ENCODE measurements around the gene PCBP4.

The PCBP4 gene

DNA sequence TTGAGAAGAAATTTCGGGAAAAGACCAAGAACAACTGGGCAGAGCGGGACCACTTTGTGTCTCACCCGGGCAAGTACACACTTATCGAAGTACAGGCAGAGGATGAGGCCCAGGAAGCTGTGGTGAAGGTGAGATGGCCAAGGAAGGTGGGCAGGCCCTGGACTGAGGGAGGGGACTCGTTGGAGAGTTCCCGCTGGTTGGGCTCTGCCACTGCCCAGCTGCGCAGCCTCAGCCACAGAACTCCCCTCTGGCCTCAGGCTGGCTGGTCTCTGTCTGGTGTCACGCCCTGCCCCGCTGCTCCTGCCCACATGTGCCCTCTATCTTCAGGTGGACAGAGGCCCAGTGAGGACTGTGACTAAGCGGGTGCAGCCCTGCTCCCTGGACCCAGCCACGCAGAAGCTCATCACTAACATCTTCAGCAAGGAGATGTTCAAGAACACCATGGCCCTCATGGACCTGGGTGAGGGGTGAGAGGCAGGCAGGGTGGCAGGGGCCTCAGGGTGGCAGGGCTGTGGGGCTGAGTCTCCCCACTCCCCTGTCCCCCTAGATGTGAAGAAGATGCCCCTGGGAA, 22.7 kb downstream of the PCBP4 start:
- no peak overlapping the region for H3K27ac ChIP-seq

DNA sequence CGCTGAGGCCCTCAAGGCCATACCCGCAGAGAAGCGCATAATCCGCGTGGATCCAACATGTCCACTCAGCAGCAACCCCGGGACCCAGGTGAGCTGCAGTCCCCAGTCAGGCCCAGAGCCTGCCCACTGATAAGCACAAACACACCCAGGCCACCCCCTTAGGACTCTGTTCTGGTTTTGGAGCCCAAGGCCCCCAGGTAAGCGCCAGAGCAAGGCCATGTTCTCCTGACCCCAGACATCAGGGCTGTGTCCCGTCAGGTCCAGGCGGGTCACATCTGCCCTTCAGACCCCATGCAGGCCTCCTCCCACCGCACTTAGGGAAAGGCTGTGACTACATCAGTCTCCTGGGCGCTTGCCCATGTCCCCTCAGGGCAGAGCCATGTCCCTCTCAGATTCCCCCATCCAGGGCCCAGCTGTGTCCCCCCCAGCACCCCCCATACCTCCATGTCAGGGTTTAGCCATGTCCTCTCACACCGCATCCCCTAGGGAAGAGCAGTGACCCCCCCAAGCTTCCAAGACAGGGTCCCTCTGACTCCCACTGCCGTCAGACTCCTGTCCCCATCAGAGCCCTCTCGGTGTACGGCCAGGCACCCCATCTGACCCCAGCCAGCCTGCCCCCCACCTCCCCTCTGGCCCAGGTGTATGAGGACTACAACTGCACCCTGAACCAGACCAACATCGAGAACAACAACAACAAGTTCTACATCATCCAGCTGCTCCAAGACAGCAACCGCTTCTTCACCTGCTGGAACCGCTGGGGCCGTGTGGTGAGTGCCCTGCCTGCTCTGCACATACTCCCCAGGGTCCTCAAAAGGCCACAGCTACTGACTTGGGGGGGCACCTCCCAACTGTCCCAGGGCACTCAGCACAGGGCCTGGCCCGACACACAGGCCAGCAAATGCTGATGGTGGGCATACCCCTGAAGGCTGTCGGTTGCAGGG, 23.5 kb downstream of the PCBP4 start:
- TF ChIP-seq, protein P1, sequence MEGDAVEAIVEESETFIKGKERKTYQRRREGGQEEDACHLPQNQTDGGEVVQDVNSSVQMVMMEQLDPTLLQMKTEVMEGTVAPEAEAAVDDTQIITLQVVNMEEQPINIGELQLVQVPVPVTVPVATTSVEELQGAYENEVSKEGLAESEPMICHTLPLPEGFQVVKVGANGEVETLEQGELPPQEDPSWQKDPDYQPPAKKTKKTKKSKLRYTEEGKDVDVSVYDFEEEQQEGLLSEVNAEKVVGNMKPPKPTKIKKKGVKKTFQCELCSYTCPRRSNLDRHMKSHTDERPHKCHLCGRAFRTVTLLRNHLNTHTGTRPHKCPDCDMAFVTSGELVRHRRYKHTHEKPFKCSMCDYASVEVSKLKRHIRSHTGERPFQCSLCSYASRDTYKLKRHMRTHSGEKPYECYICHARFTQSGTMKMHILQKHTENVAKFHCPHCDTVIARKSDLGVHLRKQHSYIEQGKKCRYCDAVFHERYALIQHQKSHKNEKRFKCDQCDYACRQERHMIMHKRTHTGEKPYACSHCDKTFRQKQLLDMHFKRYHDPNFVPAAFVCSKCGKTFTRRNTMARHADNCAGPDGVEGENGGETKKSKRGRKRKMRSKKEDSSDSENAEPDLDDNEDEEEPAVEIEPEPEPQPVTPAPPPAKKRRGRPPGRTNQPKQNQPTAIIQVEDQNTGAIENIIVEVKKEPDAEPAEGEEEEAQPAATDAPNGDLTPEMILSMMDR (conservative IDR thresholded peaks at IDR 0.05) = no peak
- peak overlapping the region; percentile 89; the same call in 1 of the 2 replicates for H3K27ac ChIP-seq

More for the DNA sequence above, 22.7 kb downstream of the PCBP4 start:
- TF ChIP-seq, protein P1 (conservative IDR thresholded peaks at IDR 0.05) = no peak

DNA sequence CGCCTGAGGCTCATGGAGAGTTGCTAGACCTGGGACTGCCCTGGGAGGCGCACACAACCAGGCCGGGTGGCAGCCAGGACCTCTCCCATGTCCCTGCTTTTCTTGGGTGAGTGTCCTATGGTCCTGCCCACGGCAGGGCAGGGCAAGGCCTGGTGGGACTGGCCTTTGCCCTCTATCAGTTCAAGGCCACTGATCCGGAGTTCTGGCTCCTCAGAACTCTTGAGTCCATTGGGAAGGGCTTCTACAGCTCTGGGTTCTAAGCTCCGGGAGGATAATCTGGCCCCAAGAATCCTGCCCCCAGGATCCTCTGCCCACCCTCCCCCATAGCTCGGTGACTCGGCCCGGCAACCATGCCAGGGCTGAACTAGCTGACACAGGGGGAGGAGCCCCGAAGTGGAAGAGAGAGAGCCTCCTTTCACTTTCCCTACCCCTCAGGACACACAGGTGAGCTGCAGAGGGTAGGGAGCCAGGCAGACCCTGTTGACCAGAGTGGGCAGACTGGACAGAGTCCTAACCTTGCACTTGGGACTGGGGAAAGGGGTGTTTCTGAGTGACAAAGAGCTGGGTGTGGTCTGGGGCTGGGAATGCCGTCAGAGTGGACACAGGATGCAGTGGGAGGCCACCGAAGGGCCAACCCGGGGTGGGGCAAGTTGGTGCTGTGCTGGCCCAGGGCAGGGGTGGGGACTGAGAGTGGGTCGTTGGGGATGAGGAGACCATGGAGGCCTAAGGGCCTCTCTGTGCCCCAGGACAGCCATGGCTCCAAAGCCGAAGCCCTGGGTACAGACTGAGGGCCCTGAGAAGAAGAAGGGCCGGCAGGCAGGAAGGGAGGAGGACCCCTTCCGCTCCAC, 24.4 kb downstream of the PCBP4 start:
- peak overlapping the region; percentile 89 for H3K27ac ChIP-seq
- TF ChIP-seq, protein P1 (conservative IDR thresholded peaks at IDR 0.05) = no peak

DNA sequence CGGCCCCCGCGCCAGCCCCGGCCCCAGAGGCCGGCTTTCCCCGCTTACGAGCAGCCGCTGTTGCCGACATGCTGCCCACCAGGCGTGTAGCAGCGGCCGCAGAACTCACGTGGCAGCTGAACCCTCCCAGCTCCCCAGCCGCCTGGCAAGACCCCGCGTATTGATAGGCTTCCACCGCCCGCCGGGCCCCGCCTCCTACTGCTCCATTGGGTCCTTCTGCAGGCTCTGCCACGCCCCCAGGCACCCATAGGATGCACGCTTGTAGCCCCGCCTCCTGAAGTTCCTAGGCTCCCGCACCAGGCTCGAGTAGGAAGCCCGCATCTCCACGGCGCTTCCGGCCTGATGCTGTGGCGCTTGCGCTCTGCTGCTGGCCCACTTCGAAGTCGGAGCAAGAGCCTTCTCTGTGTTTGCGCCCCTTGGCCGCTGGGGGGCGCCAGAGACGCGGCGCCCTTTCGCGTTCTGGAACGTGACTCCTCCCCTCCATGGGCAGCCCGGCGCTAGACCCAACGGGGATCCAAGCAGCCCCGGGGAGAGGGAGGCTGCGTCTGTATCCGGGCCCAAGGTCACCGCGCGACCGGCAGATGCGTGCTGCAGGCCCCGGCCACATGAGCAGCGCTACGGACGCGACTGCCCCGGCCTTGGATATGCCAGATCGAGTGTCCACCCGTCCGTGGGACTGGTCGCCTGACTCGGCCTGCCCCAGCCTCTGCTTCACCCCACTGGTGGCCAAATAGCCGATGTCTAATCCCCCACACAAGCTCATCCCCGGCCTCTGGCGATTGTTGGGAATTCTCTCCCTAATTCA, 25.3 kb downstream of the PCBP4 start, which contains the start of the genes PARP3 and RRP9:
Gene PARP3 (plus strand): TSS at position 566 of the 805 bp plus-strand sequence. CDS start 993 bp downstream, outside the sequence.
Gene RRP9 (minus strand): TSS at position 107 of the 805 bp plus-strand sequence. CDS start 37 bp downstream, at position 70.
- TF ChIP-seq, protein P1 (conservative IDR thresholded peaks at IDR 0.05) = peak; percentile 100
- H3K27ac ChIP-seq = peak within 1 kb of the TSS; percentile 89

DNA sequence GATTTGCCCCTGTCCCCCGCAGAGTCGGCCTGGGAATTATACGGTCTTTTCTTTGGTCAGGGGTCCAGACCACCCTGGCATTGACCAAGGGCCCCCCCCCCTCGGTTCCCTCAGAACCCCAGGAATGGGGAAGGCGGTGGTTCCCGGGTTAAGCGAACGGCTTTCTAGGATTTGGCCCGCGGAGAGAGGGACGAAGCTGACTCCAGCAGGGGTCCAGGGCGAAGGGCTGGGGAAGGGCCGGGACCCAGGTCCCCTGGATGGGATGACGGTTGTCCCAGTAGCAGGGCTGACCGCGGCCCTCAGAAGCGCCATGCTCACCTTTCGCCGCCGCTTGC, 25.8 kb downstream of the PCBP4 start:
- TF ChIP-seq, protein P1 (conservative IDR thresholded peaks at IDR 0.05) = no peak
- peak overlapping the region; percentile 89 for H3K27ac ChIP-seq

DNA sequence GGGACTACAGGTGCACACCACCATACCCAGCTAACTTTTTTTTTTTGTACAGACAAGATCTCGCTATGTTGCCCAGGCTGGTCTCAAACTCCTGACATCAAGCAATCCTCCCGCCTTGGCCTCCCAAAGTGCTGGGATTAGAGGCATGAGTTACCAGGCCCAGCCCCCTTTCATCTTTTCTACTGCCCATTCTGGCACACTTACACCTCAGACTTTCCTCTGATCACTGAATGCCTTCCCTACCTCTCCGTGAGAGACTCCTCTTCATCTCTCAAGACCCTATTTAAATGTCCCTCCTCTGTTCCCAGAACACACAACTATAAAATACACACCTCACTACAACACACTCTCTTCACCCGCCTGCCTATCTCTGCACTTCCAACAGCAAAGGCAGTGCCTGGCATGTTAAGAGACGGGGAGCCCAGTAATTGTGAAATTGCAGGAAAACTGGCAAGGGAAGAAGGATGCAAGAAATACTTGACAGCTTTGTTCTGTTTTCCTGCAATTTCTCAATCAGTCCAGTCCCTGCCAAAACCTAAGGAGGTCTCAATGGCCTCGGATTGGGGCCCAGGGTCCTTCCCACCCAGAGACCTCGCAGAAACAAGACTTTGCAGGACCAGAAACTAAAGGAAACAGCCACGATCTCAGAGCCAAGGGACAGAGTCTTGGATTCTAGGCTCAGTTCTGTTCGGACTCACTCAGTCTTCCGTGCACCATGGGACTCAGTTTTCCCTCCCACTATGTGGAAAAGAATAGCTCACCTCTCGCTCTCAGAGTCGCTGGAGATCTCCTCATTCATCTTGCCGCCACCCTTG, 26.4 kb downstream of the PCBP4 start:
- H3K27ac ChIP-seq = peak overlapping the region; percentile 89
- TF ChIP-seq, protein P1 (conservative IDR thresholded peaks at IDR 0.05) = no peak

Measured in VCaP (cell line).